C4-2B (cell line): ENCODE results near the gene FREM3.

Experiments used
- ZFX ChIP-seq: fragments of 450-650 bp; IDR thresholded peaks from 2 replicates; pipeline ENCODE4 v1.6.1; 2017
- TF ChIP-seq, protein P1 (sequence below): fragments of 450-650 bp; conservative IDR thresholded peaks from 2 replicates; pipeline ENCODE4 v1.5.1; 2017; ENCODE audit warnings: mild to moderate bottlenecking

DNA sequence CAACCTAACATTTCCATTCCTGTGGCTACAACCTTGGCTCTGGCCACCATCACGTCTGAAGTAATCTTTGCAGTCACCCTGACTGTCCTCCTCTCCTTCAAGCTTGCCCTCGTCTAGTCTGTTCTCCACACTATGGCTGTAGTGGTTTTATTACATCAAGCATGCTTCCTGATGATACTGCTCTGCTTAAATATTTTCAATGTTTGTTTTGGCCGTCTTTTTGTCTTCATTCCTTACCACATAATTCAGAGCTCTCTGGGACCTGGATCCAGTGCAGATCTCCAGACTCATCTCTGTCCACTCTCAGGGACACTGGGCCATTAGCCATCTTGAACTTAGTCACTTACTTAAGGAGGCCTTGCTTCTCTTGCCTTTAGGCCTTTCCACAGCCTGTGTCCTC is 27.7 kb upstream of the FREM3 start:
- TF ChIP-seq, protein P1, sequence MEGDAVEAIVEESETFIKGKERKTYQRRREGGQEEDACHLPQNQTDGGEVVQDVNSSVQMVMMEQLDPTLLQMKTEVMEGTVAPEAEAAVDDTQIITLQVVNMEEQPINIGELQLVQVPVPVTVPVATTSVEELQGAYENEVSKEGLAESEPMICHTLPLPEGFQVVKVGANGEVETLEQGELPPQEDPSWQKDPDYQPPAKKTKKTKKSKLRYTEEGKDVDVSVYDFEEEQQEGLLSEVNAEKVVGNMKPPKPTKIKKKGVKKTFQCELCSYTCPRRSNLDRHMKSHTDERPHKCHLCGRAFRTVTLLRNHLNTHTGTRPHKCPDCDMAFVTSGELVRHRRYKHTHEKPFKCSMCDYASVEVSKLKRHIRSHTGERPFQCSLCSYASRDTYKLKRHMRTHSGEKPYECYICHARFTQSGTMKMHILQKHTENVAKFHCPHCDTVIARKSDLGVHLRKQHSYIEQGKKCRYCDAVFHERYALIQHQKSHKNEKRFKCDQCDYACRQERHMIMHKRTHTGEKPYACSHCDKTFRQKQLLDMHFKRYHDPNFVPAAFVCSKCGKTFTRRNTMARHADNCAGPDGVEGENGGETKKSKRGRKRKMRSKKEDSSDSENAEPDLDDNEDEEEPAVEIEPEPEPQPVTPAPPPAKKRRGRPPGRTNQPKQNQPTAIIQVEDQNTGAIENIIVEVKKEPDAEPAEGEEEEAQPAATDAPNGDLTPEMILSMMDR = no peak
- no peak for TF ChIP-seq ZFX
